Jurkat, Clone E6-1 (cell line): ENCODE data around the gene PLA2G6.

ENCODE experiments used
- DNase-seq: peaks from one replicate; pipeline ENCODE4 v3.0.0-alpha.2; 2011; ENCODE audit warnings: low read depth, low spot score
- H3K4me3 ChIP-seq: 2 replicates; pipeline ENCODE4 v1.5.1; 2011; ENCODE audit warnings: mild to moderate bottlenecking, low read length, control low read depth, moderate library complexity

Gene PLA2G6

DNA sequence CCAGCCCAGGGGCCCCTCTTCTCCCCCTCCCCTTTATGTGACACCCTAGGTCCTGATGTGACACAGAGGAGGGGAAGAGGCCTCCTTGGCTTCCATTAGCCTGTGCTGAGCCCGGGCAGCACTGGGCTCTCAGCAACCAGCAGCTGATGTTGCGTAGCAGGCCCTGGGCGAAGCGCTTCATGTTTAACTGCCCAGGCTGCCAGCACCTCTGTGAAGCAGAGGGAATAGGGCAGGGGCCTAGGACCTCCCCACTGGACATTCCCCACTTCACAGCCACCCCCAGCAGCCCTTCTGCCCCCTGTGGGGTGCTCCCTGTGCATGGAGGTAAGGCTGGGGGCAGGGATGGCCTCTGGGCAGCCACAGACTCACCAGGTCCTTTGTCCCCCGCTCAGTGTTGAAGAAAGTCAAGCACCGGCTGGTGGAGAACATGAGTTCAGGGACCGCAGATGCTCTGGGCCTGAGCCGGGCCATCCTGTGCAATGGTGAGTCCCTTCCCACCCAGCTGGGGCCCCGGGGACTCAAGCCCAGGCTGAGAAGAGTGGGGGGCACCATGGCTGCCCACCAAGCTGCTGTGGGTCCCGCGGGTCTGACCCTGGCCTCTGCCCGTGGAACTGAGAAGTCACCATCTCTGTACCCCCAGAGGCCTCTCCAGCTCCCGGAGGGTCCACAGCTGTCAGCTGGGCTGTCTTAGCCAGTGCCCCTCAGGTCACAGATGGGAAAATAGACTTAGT, 112.8 kb downstream of the PLA2G6 start:
- no peak for DNase-seq
- H3K4me3 ChIP-seq, result no peak overlapping the region

DNA sequence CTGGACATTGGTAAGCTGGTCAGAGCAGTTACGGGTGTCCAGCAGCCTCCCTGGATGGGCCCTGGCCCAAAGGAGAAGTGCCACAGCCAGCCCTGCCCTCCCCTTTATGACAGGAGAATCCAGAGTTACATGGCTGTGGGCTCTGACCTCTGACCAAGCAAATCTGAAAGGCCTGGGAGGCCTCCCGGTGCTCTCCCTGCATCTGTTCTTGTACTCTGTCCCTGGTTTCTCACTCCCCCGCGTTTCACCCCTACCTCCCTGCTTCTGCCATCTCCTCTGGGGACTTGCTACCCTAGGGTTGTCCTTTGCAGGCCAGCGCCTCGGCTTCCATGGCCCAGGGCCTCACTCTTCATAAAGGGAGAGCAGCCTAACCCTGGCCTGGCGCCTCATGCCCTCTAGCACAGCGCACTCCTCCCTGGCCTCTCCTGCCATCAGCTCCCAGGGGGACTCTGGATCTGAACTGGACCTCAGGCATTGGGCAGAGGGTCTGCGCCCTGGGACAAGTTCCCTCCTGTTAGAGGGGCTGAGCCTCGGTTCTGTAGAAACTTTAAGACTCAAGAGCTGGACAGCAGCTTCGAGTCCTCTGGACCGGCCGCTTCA, 113.8 kb downstream of the PLA2G6 start:
- H3K4me3 ChIP-seq, result no peak overlapping the region
- DNase-seq, result no peak

DNA sequence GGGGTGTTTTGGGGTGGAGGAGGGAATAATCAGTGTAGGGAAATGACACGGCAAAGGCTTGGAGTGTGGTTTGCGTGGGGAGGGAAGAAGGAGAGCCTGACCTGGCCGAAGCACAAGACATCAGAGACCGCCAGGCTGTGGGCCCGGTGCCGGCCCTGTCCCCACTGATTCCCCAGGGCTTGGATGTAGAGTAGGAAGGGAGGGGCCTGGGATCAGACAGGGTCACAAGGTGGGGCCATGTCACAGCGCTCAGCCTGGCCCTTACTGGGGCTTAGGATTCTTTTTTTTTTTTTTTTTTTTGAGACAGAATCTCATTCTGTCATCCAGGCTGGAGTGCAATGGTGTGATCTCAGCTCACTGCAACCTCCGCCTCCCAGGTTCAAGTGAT, 114.6 kb downstream of the PLA2G6 start:
- DNase-seq, result no peak
- no peak overlapping the region for H3K4me3 ChIP-seq

DNA sequence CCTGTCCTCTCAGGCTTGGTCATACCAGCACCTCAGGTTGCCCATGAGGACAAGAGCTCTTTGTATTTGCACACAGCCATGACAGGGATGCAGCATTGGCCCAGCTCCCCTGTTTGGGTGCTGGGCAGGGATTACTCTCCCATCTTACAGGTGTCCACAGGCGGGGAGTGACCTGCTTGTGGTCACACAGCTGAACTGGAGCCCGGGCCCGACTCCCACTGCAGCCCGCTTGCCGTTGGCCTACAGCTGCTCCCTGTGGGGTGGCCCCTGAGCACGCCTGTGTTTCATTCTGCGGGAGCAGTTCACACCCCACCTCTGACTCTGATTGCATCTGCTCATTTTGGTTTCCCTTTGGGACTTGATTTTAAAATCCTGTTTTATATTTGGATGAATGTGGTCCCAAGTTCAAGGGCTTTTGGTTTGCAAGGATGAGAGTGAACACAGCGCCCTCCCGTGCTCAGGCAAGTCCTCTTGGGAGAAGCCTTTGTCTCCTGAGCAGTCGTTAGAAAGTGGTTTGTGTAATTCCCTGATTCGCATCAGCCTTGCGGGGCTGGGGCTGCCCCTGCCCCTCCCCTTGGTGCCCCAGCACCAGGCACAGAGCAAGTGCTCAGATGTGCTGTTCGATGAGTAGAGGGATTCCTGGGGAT, 115.1 kb downstream of the PLA2G6 start:
- H3K4me3 ChIP-seq, result no peak overlapping the region
- no peak for DNase-seq

DNA sequence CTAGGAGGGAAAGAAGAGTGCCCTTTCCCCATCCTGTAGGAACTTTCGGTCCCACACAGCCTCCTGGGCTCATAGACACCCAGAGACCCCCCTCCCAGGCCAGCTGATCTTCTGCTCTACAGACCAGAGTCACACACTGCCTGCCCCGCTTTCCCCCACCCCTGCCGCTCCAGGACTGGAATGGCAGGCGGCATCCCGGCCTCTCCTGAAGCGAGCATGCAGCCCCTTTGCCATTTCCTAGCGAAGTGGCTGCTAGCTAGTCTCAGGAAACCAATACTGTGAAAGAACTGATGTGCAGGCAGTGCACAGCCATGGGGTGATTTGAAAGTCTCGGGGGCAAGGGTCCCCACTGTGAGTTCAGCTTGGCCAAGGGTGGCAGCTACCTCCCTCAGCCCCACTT, 116.1 kb downstream of the PLA2G6 start:
- H3K4me3 ChIP-seq, result no peak overlapping the region
- DNase-seq, result no peak

DNA sequence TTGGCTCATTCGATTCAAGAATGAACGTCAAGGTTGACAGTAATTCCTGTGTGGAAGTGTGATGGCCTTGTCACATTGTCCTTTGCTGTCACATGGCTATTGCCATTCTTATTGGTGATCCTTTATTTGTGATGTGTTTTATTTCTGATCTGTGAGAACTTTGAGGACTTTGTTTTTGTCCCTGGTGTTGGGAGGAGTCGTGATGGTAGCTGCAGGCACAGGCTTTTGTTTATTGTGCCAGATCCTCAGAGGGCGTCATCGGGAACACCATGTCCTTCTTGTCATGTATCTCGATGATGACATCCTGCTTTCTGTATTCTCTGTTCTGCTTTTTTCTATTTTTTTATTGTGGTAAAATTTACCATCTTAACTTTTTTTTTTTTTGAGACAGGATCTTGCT, 118.8 kb downstream of the PLA2G6 start:
- no peak for DNase-seq
- no peak overlapping the region for H3K4me3 ChIP-seq
